Measurements from ENCODE around the gene XYLT1. TPM values are rescaled to one million over a fixed set of nuclear protein-coding genes. Genes with fewer than 3 reads are reported as not detected.
"Not testable (repeated sequence)": the region's sequence is repeated elsewhere in the genome, so short reads cannot be mapped to it uniquely, and the experiment has no call there.

XYLT1 gene
- polyA plus RNA-seq, 1 of the 3 experiments (the other 2 are of a cell fraction), result 17.6 TPM

DNA sequence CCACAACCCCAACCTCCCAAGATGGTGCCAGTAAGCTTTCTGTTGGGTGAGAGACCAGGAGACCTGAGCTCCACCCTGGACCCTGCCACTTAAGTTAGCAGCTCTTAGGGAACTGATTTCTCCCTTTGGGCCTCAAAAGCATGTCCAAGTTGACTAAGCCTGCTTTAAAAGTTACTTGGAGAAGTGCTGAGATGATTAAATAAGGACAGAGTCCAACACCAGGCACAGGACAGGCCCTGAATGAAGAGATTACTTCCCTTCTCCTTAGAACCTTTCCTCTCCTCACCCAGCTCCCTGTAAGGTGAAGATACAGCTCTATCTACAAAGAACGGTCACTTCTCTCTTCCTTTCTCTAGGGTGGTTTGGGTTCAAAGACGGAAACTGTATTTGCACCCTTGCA, 162.6 kb downstream of the XYLT1 start:
- Histone ChIP-seq H2AFZ (ENCODE audit: low read depth) (no peak overlapping the region), H3K27me3 (ENCODE audit: insufficient read depth) (no peaks in the 10 kb centered on the region), H3F3A (replicated peaks; ENCODE audit: insufficient read depth) (peaks cover 26% of the 10 kb centered on the region), H3K79me2 (ENCODE audit: insufficient read depth) (peaks cover 100% of the 10 kb centered on the region), H3K9me3 (no peaks in the 10 kb centered on the region), H3K9me2 (no peaks in the 10 kb centered on the region), H3K4me3 (ENCODE audit: low read depth in 2 of 2, low read length in 1 of 2) (no peak overlapping the region), H3K4me2 (no peak overlapping the region), H4K20me1 (ENCODE audit: insufficient read depth) (peaks cover 99% of the 10 kb centered on the region), H3K4me1 (ENCODE audit: control insufficient read depth in 1 of 2, insufficient read depth in 2 of 2, low read depth in 1 of 2, low read length in 1 of 2) (peaks cover 5 to 26% of the 10 kb centered on the region in 2 experiments; a peak in 3 of 4 replicates), H3K27ac (ENCODE audit: low read depth in 2 of 2, low read length in 1 of 2) (no peak overlapping the region), H3K9ac (no peak overlapping the region), H3K36me3 (replicated peaks in 1 of 2; ENCODE audit: control insufficient read depth in 1 of 2, insufficient read depth in 2 of 2, low read length in 1 of 2) (peaks cover 0 to 9% of the 10 kb centered on the region in 2 experiments)
- WGBS (ENCODE audit: low lambda C conversion rate), result 87% methylated on average over 2 of the region's 2 CpGs
- no peak for DNase-seq
- CTCF ChIA-PET, result interaction anchor here (1.4 kb wide), 1 partner anchor 10 kb away, joined by 3 read pairs; no protein-coding TSS in a partner anchor
- TF ChIP-seq FOXJ3 (CRISPR knock-in tag; IDR thresholded peaks at IDR 0.05), result no peak
- no peak for TF ChIP-seq JUND (IDR thresholded peaks at IDR 0.05)
- TF ChIP-seq, protein P1, sequence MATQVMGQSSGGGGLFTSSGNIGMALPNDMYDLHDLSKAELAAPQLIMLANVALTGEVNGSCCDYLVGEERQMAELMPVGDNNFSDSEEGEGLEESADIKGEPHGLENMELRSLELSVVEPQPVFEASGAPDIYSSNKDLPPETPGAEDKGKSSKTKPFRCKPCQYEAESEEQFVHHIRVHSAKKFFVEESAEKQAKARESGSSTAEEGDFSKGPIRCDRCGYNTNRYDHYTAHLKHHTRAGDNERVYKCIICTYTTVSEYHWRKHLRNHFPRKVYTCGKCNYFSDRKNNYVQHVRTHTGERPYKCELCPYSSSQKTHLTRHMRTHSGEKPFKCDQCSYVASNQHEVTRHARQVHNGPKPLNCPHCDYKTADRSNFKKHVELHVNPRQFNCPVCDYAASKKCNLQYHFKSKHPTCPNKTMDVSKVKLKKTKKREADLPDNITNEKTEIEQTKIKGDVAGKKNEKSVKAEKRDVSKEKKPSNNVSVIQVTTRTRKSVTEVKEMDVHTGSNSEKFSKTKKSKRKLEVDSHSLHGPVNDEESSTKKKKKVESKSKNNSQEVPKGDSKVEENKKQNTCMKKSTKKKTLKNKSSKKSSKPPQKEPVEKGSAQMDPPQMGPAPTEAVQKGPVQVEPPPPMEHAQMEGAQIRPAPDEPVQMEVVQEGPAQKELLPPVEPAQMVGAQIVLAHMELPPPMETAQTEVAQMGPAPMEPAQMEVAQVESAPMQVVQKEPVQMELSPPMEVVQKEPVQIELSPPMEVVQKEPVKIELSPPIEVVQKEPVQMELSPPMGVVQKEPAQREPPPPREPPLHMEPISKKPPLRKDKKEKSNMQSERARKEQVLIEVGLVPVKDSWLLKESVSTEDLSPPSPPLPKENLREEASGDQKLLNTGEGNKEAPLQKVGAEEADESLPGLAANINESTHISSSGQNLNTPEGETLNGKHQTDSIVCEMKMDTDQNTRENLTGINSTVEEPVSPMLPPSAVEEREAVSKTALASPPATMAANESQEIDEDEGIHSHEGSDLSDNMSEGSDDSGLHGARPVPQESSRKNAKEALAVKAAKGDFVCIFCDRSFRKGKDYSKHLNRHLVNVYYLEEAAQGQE (IDR thresholded peaks at IDR 0.05; ENCODE audit: low read depth, low read length), result no peak
- TF ChIP-seq, protein P2, sequence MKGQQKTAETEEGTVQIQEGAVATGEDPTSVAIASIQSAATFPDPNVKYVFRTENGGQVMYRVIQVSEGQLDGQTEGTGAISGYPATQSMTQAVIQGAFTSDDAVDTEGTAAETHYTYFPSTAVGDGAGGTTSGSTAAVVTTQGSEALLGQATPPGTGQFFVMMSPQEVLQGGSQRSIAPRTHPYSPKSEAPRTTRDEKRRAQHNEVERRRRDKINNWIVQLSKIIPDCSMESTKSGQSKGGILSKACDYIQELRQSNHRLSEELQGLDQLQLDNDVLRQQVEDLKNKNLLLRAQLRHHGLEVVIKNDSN (IDR thresholded peaks at IDR 0.05; ENCODE audit: borderline replicate concordance, low read depth), result no peak
- no peak for TF ChIP-seq RFX5 (IDR thresholded peaks at IDR 0.05; ENCODE audit: low read length)
- POLR2A ChIA-PET, result no interaction called here

DNA sequence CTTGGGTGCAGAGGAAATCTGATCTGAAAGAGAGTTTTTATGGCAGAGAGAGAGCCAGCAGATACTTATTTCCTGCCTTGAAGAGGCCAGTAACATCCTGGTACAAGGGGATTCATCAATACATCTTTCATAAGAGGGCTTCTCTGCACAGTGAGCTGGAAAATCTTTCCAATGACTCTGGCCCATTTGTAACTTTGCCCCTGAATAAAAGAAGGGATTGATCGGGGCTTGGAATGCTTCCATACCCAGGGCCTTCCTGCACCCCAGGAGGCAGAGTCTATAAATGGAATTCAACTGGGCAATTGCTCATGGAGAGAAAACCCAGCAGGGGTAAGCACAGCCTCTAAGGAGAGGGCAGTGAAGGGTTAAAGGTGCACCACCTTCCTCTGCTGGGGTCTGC, 163.3 kb downstream of the XYLT1 start:
- Histone ChIP-seq H3K9me3 (no peaks in the 10 kb centered on the region), H3K4me2 (no peak overlapping the region), H3K27me3 (ENCODE audit: insufficient read depth) (no peaks in the 10 kb centered on the region), H3K4me3 (ENCODE audit: low read depth in 2 of 2, low read length in 1 of 2) (no peak overlapping the region), H3K79me2 (ENCODE audit: insufficient read depth) (peaks cover 100% of the 10 kb centered on the region), H3K4me1 (ENCODE audit: control insufficient read depth in 1 of 2, insufficient read depth in 2 of 2, low read depth in 1 of 2, low read length in 1 of 2) (peaks cover 0 to 23% of the 10 kb centered on the region in 2 experiments; a peak in 2 of 4 replicates), H3K9me2 (no peaks in the 10 kb centered on the region), H3K27ac (ENCODE audit: low read depth in 2 of 2, low read length in 1 of 2) (no peak overlapping the region), H3F3A (replicated peaks; ENCODE audit: insufficient read depth) (peaks cover 28% of the 10 kb centered on the region), H3K36me3 (replicated peaks in 1 of 2; ENCODE audit: control insufficient read depth in 1 of 2, insufficient read depth in 2 of 2, low read length in 1 of 2) (peaks cover 0 to 9% of the 10 kb centered on the region in 2 experiments), H3K9ac (no peak overlapping the region), H2AFZ (ENCODE audit: low read depth) (no peak overlapping the region), H4K20me1 (ENCODE audit: insufficient read depth) (peaks cover 99% of the 10 kb centered on the region)
- WGBS (ENCODE audit: low lambda C conversion rate), result 64% methylated on average over 1 of the region's 1 CpG
- DNase-seq, result no peak
- ChIA-PET CTCF (no interaction called here), POLR2A (no interaction called here)
- TF ChIP-seq NFIC (IDR thresholded peaks at IDR 0.05; ENCODE audit: borderline replicate concordance), result no peak

DNA sequence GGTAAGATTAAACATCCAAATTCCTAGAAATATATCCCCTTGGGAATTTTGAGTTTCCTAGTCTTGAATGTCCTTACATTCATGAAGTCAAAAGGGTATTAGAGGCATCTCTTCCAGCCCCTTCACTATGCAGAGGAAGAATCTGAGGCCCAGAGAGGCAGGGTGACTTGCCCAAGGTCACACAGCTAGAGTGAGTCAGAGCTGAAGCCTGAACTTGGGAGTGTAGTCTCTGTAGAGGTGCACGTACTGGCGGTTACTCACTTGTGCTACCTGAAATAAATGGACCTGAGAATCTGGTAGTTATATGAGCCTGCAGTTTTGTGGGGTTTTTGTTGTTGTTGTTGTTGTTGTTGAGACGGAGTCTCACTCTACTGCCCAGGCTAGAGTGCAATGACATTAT, 164.0 kb downstream of the XYLT1 start:
- peaks cover 0 to 9% of the 10 kb centered on the region in 2 experiments for H3K36me3 ChIP-seq (replicated peaks in 1 of 2; ENCODE audit: control insufficient read depth in 1 of 2, insufficient read depth in 2 of 2, low read length in 1 of 2)
- no peak for TF ChIP-seq FOXJ3 (CRISPR knock-in tag; IDR thresholded peaks at IDR 0.05)
- no peak for TF ChIP-seq MXI1 (IDR thresholded peaks at IDR 0.05; ENCODE audit: low read depth, low read length)
- TF ChIP-seq, protein P2 (IDR thresholded peaks at IDR 0.05; ENCODE audit: borderline replicate concordance, low read depth), result no peak
- ChIA-PET POLR2A (no interaction called here), CTCF (interaction anchor here (0.6 kb wide), 1 partner anchor 157 kb away, joined by 3 read pairs; no protein-coding TSS in a partner anchor)
- peaks cover 99% of the 10 kb centered on the region for H4K20me1 ChIP-seq (ENCODE audit: insufficient read depth)
- H3F3A ChIP-seq (replicated peaks; ENCODE audit: insufficient read depth), result peaks cover 31% of the 10 kb centered on the region
- H3K9ac ChIP-seq, result no peak overlapping the region
- no peak overlapping the region for H3K27ac ChIP-seq (ENCODE audit: low read depth in 2 of 2, low read length in 1 of 2)
- H2AFZ ChIP-seq (ENCODE audit: low read depth), result no peak overlapping the region
- 90% methylated on average over 3 of the region's 3 CpGs for WGBS (ENCODE audit: low lambda C conversion rate)
- H3K79me2 ChIP-seq (ENCODE audit: insufficient read depth), result peaks cover 100% of the 10 kb centered on the region
- H3K4me1 ChIP-seq (ENCODE audit: control insufficient read depth in 1 of 2, insufficient read depth in 2 of 2, low read depth in 1 of 2, low read length in 1 of 2), result peaks cover 0 to 19% of the 10 kb centered on the region in 2 experiments; a peak in 1 of 4 replicates
- H3K4me2 ChIP-seq, result no peak overlapping the region
- no peak for DNase-seq
- no peaks in the 10 kb centered on the region for H3K9me2 ChIP-seq
- no peaks in the 10 kb centered on the region for H3K27me3 ChIP-seq (ENCODE audit: insufficient read depth)
- H3K4me3 ChIP-seq (ENCODE audit: low read depth in 2 of 2, low read length in 1 of 2), result no peak overlapping the region
- no peaks in the 10 kb centered on the region for H3K9me3 ChIP-seq

DNA sequence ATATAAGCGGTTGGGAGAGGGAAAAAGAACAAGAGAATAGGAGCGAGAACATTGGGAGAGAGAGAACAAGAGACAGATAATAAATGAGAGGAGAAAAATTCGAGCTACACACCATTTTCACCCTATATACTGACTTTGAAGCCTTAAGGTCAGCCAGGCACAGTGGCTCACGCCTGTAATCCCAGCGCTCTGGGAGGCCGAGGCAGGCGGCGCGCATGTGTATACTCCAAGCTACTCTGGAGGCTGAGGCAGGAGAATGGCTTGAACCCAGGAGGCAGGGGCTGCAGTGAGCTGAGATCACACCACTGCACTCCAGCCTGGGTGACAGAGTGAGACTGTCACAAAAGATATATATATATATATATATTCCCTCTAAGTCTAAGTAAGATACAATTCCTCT, 164.5 kb downstream of the XYLT1 start:
- Histone ChIP-seq H3K79me2 (ENCODE audit: insufficient read depth) (peaks cover 100% of the 10 kb centered on the region), H4K20me1 (ENCODE audit: insufficient read depth) (peaks cover 99% of the 10 kb centered on the region), H3F3A (replicated peaks; ENCODE audit: insufficient read depth) (peaks cover 31% of the 10 kb centered on the region), H3K4me1 (ENCODE audit: control insufficient read depth in 1 of 2, insufficient read depth in 2 of 2, low read depth in 1 of 2, low read length in 1 of 2) (peaks cover 0 to 17% of the 10 kb centered on the region in 2 experiments; a peak in 1 of 4 replicates)
- H3K27ac ChIP-seq (ENCODE audit: low read depth in 2 of 2, low read length in 1 of 2); H3K9me2 ChIP-seq; H3K9me3 ChIP-seq; H3K4me2 ChIP-seq; H3K4me3 ChIP-seq (ENCODE audit: low read depth in 2 of 2, low read length in 1 of 2); CTCF ChIA-PET; H3K9ac ChIP-seq; H2AFZ ChIP-seq (ENCODE audit: low read depth); H3K27me3 ChIP-seq (ENCODE audit: insufficient read depth); DNase-seq; POLR2A ChIA-PET; H3K36me3 ChIP-seq (replicated peaks in 1 of 2; ENCODE audit: control insufficient read depth in 1 of 2, insufficient read depth in 2 of 2, low read length in 1 of 2): not testable (repeated sequence)
- 84% methylated on average over 9 of the region's 9 CpGs for WGBS (ENCODE audit: low lambda C conversion rate)

All from SK-N-SH (cell line).